Lung (tissue), 12 donors: ENCODE measurements around the gene HBD. TPM values are rescaled to one million over a fixed set of nuclear protein-coding genes. Genes with fewer than 3 reads are reported as not detected.

Experiments
- ATAC-seq: fragments of 200-7000 bp; cut with Tn5 transposase; one replicate; pipeline ENCODE4 v1.9.1; 2020; ENCODE audit warnings: moderate number of reproducible peaks; ENCODE audit not compliant: insufficient read depth, low FRiP score
- DNase-seq, 3 donors: peaks; one replicate each; pipeline ENCODE4 v3.0.0-alpha.2; 2013 to 2017
- H3K27ac ChIP-seq, 2 donors: one replicate each; pipeline ENCODE4 v1.5.1; 2013; ENCODE audit warnings: mild to moderate bottlenecking in 2 of 2, moderate library complexity in 2 of 2, control low read depth in 1 of 2, inconsistent platforms in 1 of 2, low read depth in 1 of 2, low read length in 1 of 2
- H3K27me3 ChIP-seq, 3 donors: one replicate each; pipeline ENCODE4 v1.5.1; 2013; ENCODE audit warnings: low read length in 2 of 3; ENCODE audit not compliant: control insufficient read depth in 3 of 3, insufficient read depth in 3 of 3
- H3K36me3 ChIP-seq, 4 donors: one replicate each; pipeline ENCODE4 v1.5.1; 2013; ENCODE audit warnings: low read length in 4 of 4, mild to moderate bottlenecking in 1 of 4, moderate library complexity in 1 of 4; ENCODE audit not compliant: control insufficient read depth in 4 of 4, insufficient read depth in 4 of 4
- H3K4me1 ChIP-seq, 5 donors: one replicate each; pipeline ENCODE4 v1.5.1; 2013; ENCODE audit warnings: low read length in 5 of 5, mild to moderate bottlenecking in 2 of 5, moderate library complexity in 1 of 5; ENCODE audit not compliant: control insufficient read depth in 5 of 5, insufficient read depth in 5 of 5
- H3K4me3 ChIP-seq: one replicate; pipeline ENCODE4 v1.5.1; 2013; ENCODE audit warnings: mild to moderate bottlenecking, control low read depth, moderate library complexity
- H3K9ac ChIP-seq, 2 donors: one replicate each; pipeline ENCODE4 v1.5.1; 2013; ENCODE audit warnings: low read length in 2 of 2, control low read depth in 1 of 2; ENCODE audit not compliant: insufficient read depth in 1 of 2
- H3K9me3 ChIP-seq, 4 donors: one replicate each; pipeline ENCODE4 v1.5.1; 2013; ENCODE audit warnings: low read length in 3 of 4, mild to moderate bottlenecking in 1 of 4, moderate library complexity in 1 of 4; ENCODE audit not compliant: control insufficient read depth in 4 of 4, insufficient read depth in 3 of 4
- WGBS, 2 donors: extraction: QIAGEN DNeasy Blood & Tissue Kit; methylation state at CpG; one replicate each; pipeline ENCODE4 v1.1.7; 2013; 5-methylcytosine and 5-hydroxymethylcytosine counted together
- polyA plus RNA-seq, 2 donors: library from polyadenylated mRNA; stranded (reverse); fragments of 200-250 nt; gene quantifications; one replicate each; pipeline ENCODE4 v1.2.1, GENCODE V29; 2013
- total RNA-seq, 2 donors: library from RNA; depleted of rRNA in 1 of 2; stranded (reverse); fragments of >200 nt in 1 of 2; gene quantifications; one replicate each; pipeline ENCODE4 v1.2.1, GENCODE V29; 2014 to 2021
- TF ChIP-seq, protein P1 (sequence below): IDR thresholded peaks from 2 replicates; pipeline ENCODE4 v1.5.1; 2012; ENCODE audit warnings: mild to moderate bottlenecking; ENCODE audit errors: control extremely low read depth, extremely low read depth
- donor health status: control.
- donor health status: control.
- donor health status: Bipolar disorder and iron deficiency.
- donor health status: healthy.
- donor health status: DM: yes; HTN: yes; CAD: no.

The HBD gene
- total and polyA plus RNA-seq, 4 donors: 0.24 to 1.1 (median 0.66) TPM; not detected in 1

DNA sequence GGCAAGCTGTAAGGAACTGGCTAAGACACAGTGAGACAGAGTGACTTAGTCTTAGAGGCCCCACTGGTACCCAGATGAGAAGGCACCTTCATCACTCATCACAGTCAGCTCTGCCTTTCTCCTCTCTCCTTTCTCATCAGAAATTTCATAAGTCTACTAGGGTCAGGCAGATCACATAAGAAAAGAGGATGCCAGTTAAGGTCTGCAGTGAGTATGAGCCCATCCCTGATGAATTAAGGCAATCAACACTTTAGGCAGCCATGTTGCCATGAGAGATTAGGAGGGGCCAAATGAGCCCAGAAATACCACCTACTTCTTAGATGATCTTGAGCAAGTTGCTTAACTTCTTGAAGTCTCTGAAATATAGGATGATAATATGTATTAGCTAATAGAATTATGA is 47.3 kb upstream of the HBD start:
- ATAC-seq: no peak
- TF ChIP-seq, protein P1, sequence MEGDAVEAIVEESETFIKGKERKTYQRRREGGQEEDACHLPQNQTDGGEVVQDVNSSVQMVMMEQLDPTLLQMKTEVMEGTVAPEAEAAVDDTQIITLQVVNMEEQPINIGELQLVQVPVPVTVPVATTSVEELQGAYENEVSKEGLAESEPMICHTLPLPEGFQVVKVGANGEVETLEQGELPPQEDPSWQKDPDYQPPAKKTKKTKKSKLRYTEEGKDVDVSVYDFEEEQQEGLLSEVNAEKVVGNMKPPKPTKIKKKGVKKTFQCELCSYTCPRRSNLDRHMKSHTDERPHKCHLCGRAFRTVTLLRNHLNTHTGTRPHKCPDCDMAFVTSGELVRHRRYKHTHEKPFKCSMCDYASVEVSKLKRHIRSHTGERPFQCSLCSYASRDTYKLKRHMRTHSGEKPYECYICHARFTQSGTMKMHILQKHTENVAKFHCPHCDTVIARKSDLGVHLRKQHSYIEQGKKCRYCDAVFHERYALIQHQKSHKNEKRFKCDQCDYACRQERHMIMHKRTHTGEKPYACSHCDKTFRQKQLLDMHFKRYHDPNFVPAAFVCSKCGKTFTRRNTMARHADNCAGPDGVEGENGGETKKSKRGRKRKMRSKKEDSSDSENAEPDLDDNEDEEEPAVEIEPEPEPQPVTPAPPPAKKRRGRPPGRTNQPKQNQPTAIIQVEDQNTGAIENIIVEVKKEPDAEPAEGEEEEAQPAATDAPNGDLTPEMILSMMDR: no peak
- no peak overlapping the region for H3K4me3 ChIP-seq

DNA sequence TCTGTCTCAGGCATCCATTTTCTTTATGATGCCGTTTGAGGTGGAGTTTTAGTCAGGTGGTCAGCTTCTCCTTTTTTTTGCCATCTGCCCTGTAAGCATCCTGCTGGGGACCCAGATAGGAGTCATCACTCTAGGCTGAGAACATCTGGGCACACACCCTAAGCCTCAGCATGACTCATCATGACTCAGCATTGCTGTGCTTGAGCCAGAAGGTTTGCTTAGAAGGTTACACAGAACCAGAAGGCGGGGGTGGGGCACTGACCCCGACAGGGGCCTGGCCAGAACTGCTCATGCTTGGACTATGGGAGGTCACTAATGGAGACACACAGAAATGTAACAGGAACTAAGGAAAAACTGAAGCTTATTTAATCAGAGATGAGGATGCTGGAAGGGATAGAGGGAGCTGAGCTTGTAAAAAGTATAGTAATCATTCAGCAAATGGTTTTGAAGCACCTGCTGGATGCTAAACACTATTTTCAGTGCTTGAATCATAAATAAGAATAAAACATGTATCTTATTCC is 46.4 kb upstream of the HBD start:
- DNase-seq (peak in 1 of 3 donors; percentile 28), ATAC-seq (peak; percentile 78)
- Histone ChIP-seq H3K9me3 (no peaks in the 10 kb centered on the region), H3K4me1 (no peaks in the 10 kb centered on the region), H3K9ac (no peak overlapping the region), H3K36me3 (no peaks in the 10 kb centered on the region), H3K27me3 (no peaks in the 10 kb centered on the region), H3K4me3 (no peak overlapping the region), H3K27ac (no peak overlapping the region)
- TF ChIP-seq, protein P1: no peak
- WGBS, 2 donors: 31 to 46% methylated on average over 3 of the region's 3 CpGs

More for the DNA sequence above, 47.3 kb upstream of the HBD start:
- H3K9ac ChIP-seq: no peak overlapping the region
- H3K9me3 ChIP-seq: no peaks in the 10 kb centered on the region
- H3K36me3 ChIP-seq: no peaks in the 10 kb centered on the region
- DNase-seq: no peak
- H3K27me3 ChIP-seq: no peaks in the 10 kb centered on the region
- H3K27ac ChIP-seq: no peak overlapping the region
- no peaks in the 10 kb centered on the region for H3K4me1 ChIP-seq

DNA sequence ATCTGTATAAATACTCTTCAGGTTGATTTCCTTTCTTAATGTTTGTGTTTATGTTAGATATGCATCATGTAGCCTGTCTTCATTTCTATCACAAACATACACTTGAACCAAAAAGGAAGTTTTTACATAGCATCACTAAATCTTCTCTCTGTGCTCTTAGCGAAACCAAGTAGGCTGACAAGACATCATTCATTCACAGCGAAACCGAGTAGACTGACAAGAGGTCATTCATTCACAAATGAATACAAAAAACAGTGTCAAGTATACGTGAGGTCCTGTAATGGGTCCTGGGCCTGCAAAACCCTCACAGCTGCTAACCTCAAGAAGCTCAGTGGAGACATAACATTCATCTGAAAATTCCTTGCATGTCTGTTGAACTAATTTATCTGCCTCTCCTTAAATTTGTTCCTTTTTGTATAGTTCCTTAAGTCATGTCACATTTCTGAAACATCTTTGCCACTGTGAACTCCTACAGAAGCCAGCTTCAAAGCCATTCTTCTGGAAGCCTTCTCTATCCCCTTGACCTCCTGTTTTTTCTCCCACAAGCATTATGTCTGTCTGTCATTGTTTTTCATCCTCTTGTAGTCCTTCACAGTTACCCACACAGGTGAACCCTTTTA is 45.3 kb upstream of the HBD start:
- no peak for DNase-seq

More for the DNA sequence above, 45.3 kb upstream of the HBD start:
- H3K4me3 ChIP-seq: no peak overlapping the region
- H3K27ac ChIP-seq: no peak overlapping the region
- H3K9me3 ChIP-seq: no peaks in the 10 kb centered on the region
- no peaks in the 10 kb centered on the region for H3K4me1 ChIP-seq
- ATAC-seq: no peak
- TF ChIP-seq, protein P1: no peak
- H3K9ac ChIP-seq: no peak overlapping the region
- WGBS, 2 donors: 80 to 82% methylated on average over 4 of the region's 4 CpGs
- no peaks in the 10 kb centered on the region for H3K27me3 ChIP-seq
- H3K36me3 ChIP-seq: no peaks in the 10 kb centered on the region
